ENCODE results near the gene SPATA1. TPM values are rescaled to one million over a fixed set of nuclear protein-coding genes. Genes with fewer than 3 reads are reported as not detected.
A peak's percentile ranks its signal among the peaks of the same experiment; 100 is the strongest.

SPATA1 gene
- total and polyA plus RNA-seq, 2 donors (not counting 1 experiment from before 2014, with no cell fraction given): 0.96 to 1.7 TPM

GRCh38 chr1:84496498-84496897, 9.7 kb upstream of the SPATA1 start:
- Histone ChIP-seq H3K4me1 (ENCODE audit: control insufficient read depth, extremely low read depth, insufficient read depth, low read length) (no peaks in the 10 kb centered on the region), H2AFZ (ENCODE audit: low read length) (no peak overlapping the region), H3K9me3 (ENCODE audit: control insufficient read depth, insufficient read depth, low read depth, low read length) (no peaks in the 10 kb centered on the region), H4K20me1 (ENCODE audit: control insufficient read depth, extremely low read depth, insufficient read depth, low read length) (no peaks in the 10 kb centered on the region), H3K36me3 (ENCODE audit: control insufficient read depth, insufficient read depth, low read length) (peaks cover 8% of the 10 kb centered on the region), H3K27me3 (ENCODE audit: control insufficient read depth, insufficient read depth, low read length) (no peaks in the 10 kb centered on the region), H3K9ac (ENCODE audit: insufficient read depth, low read length) (no peak overlapping the region), H3K4me2 (ENCODE audit: extremely low read depth, insufficient read depth, low read length) (no peak overlapping the region), H3K27ac (ENCODE audit: insufficient read depth, low read length) (no peak overlapping the region), H3K4me3 (replicated peaks in 1 of 4; ENCODE audit: control extremely low read depth in 1 of 4, insufficient read depth in 1 of 4, low read depth in 3 of 4, low read length in 4 of 4) (no peak overlapping the region), H3K79me2 (ENCODE audit: control insufficient read depth, insufficient read depth, low read length) (peaks cover 25% of the 10 kb centered on the region)
- TF ChIP-seq CTCF (conservative IDR thresholded peaks at IDR 0.05 in 1 of 2, IDR thresholded peaks at IDR 0.05 in 1 of 2; ENCODE audit: low read depth in 1 of 2, low read length in 2 of 2) (no peak), EZH2 (IDR thresholded peaks at IDR 0.05; ENCODE audit: low read length, missing control alignments) (no peak)
- DNase-seq (ENCODE audit: low read depth in 2 of 2): no peak

DNA sequence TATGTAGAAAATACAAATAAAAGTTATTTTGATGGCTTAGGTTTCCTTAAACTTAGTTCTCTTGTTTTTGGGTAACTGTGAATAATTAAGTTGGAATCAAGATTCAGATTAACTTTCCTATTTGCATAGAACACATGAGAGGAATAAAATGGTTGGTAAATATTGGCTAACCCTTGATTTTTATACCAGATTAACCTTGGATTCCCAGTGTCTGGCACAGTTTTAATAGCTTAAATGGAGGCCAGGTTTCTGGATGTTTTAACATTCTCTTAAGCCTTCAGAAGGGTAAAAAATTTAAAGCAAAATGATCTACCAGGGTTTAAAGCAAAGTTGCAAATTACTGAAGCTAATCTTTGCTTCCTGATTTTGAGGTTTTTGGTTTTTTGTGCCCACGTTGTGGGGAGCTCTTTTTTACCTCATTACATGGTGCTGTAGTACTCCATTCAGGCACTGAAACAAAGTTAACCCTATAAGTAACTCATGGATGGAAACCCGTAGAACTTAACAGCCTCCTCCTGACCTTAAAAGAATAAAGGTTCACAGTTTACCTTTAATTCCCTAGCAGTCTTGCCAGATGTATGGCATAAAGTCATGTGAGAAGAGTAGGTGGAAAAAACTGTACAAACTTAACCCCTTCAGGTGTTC, 8.4 kb upstream of the SPATA1 start:
- Histone ChIP-seq H3K9ac (ENCODE audit: insufficient read depth, low read length) (no peak overlapping the region), H3K9me3 (ENCODE audit: control insufficient read depth, insufficient read depth, low read depth, low read length) (no peaks in the 10 kb centered on the region), H3K27me3 (ENCODE audit: control insufficient read depth, insufficient read depth, low read length) (no peaks in the 10 kb centered on the region), H3K79me2 (ENCODE audit: control insufficient read depth, insufficient read depth, low read length) (peaks cover 36% of the 10 kb centered on the region), H3K4me2 (ENCODE audit: extremely low read depth, insufficient read depth, low read length) (no peak overlapping the region), H3K36me3 (ENCODE audit: control insufficient read depth, insufficient read depth, low read length) (peaks cover 6% of the 10 kb centered on the region), H3K27ac (ENCODE audit: insufficient read depth, low read length) (no peak overlapping the region), H4K20me1 (ENCODE audit: control insufficient read depth, extremely low read depth, insufficient read depth, low read length) (no peaks in the 10 kb centered on the region), H3K4me1 (ENCODE audit: control insufficient read depth, extremely low read depth, insufficient read depth, low read length) (no peaks in the 10 kb centered on the region), H2AFZ (ENCODE audit: low read length) (no peak overlapping the region), H3K4me3 (replicated peaks in 1 of 4; ENCODE audit: control extremely low read depth in 1 of 4, insufficient read depth in 1 of 4, low read depth in 3 of 4, low read length in 4 of 4) (no peak overlapping the region)
- DNase-seq (ENCODE audit: low read depth in 2 of 2): no peak
- no peak for TF ChIP-seq EZH2 (IDR thresholded peaks at IDR 0.05; ENCODE audit: low read length, missing control alignments)
- TF ChIP-seq CTCF (conservative IDR thresholded peaks at IDR 0.05 in 1 of 2, IDR thresholded peaks at IDR 0.05 in 1 of 2; ENCODE audit: low read depth in 1 of 2, low read length in 2 of 2): no peak

DNA sequence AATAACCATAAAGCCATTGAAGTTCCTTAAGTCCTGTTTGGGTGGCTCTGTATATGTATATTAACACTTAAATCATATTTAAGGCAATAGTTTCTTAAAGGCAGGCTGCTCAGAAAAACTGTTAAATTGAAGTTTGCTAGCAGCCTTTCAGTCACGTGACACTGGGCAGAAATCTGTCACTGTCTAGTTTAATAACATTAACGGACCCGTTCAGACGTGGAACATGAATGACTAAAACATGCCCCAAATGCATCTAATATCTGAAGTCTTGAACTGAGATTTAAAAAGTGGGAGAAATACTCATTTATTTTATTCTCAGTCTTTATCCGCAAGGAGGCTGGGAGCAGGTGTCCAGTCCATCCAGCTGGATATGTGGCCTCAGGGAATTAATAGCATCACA, 3.3 kb upstream of the SPATA1 start:
- Histone ChIP-seq H3K9ac (ENCODE audit: insufficient read depth, low read length) (no peak overlapping the region), H3K36me3 (ENCODE audit: control insufficient read depth, insufficient read depth, low read length) (peaks cover 5% of the 10 kb centered on the region), H2AFZ (ENCODE audit: low read length) (no peak overlapping the region), H3K9me3 (ENCODE audit: control insufficient read depth, insufficient read depth, low read depth, low read length) (no peaks in the 10 kb centered on the region), H3K4me3 (replicated peaks in 1 of 4; ENCODE audit: control extremely low read depth in 1 of 4, insufficient read depth in 1 of 4, low read depth in 3 of 4, low read length in 4 of 4) (peak overlapping the region in 2 of 4 experiments; percentile 94 to 96), H3K4me2 (ENCODE audit: extremely low read depth, insufficient read depth, low read length) (peak overlapping the region; percentile 83), H3K27me3 (ENCODE audit: control insufficient read depth, insufficient read depth, low read length) (no peaks in the 10 kb centered on the region), H4K20me1 (ENCODE audit: control insufficient read depth, extremely low read depth, insufficient read depth, low read length) (no peaks in the 10 kb centered on the region), H3K27ac (ENCODE audit: insufficient read depth, low read length) (no peak overlapping the region), H3K79me2 (ENCODE audit: control insufficient read depth, insufficient read depth, low read length) (peaks cover 66% of the 10 kb centered on the region), H3K4me1 (ENCODE audit: control insufficient read depth, extremely low read depth, insufficient read depth, low read length) (no peaks in the 10 kb centered on the region)
- DNase-seq (ENCODE audit: low read depth in 2 of 2): no peak
- TF ChIP-seq CTCF (conservative IDR thresholded peaks at IDR 0.05 in 1 of 2, IDR thresholded peaks at IDR 0.05 in 1 of 2; ENCODE audit: low read depth in 1 of 2, low read length in 2 of 2) (no peak), EZH2 (IDR thresholded peaks at IDR 0.05; ENCODE audit: low read length, missing control alignments) (no peak)

All from fibroblast of lung (primary cell).